IMR-90 (cell line): ENCODE measurements around the gene LRPPRC. TPM values are rescaled to one million over a fixed set of nuclear protein-coding genes. Genes with fewer than 3 reads are reported as not detected.

ENCODE experiments used
- ATAC-seq: fragments of 200-7000 bp; cut with Tn5 transposase; 2 replicates; pipeline ENCODE4 v1.9.1; 2020; ENCODE audit warnings: low read depth, mild to moderate bottlenecking, moderate library complexity
- BruUV-seq: library from RNA; stranded (reverse); fragments of 400-500 nt; replicated peaks from 2 replicates; lab custom pipeline; 2021; lab: Mats Ljungman, UMichigan
- CTCF ChIA-PET: fragments of 300-600 bp; formaldehyde crosslinking; extraction: SDS; loops from one replicate; lab custom pipeline; 2021; ENCODE audit warnings: antibody characterized with exemption; lab: Yijun Ruan, JAX
- POLR2A ChIA-PET: fragments of 300-600 bp; sonication (Branson Sonifier 250); formaldehyde crosslinking; loops from one replicate; lab custom pipeline; 2022; ENCODE audit warnings: antibody characterized with exemption; ENCODE audit not compliant: unreplicated experiment; lab: Charles Lee
- DNase-seq: peaks from one replicate; pipeline ENCODE4 v3.0.0; 2013
- H2AFZ ChIP-seq: replicated peaks from 2 replicates; pipeline ENCODE3; 2013; ENCODE audit warnings: low read length, mild to moderate bottlenecking; ENCODE audit not compliant: poor library complexity
- H2AK5ac ChIP-seq: 2 replicates; pipeline ENCODE4 v1.6.1; 2013; ENCODE audit warnings: low read depth, low read length, inconsistent platforms
- H2AK9ac ChIP-seq: replicated peaks from 2 replicates; pipeline ENCODE3; 2013; ENCODE audit warnings: mild to moderate bottlenecking, low read depth, low read length, moderate library complexity; ENCODE audit not compliant: poor library complexity
- H2BK120ac ChIP-seq: 2 replicates; pipeline ENCODE4 v1.6.1; 2013; ENCODE audit warnings: low read depth, low read length, inconsistent platforms
- H2BK15ac ChIP-seq: 3 replicates; pipeline ENCODE4 v1.6.1; 2013; ENCODE audit warnings: low read depth, low read length, inconsistent platforms
- H2BK20ac ChIP-seq: 2 replicates; pipeline ENCODE4 v1.6.1; 2013; ENCODE audit warnings: low read depth, mild to moderate bottlenecking, inconsistent platforms, low read length, moderate library complexity
- H2BK5ac ChIP-seq: 2 replicates; pipeline ENCODE4 v1.6.1; 2013; ENCODE audit warnings: mild to moderate bottlenecking, low read depth, low read length, inconsistent platforms; ENCODE audit not compliant: poor library complexity, severe bottlenecking
- H3K14ac ChIP-seq: replicated peaks from 2 replicates; pipeline ENCODE4 v1.6.1; 2013; ENCODE audit warnings: low read depth, low read length, inconsistent platforms
- H3K18ac ChIP-seq: 2 replicates; pipeline ENCODE4 v1.6.1; 2013; ENCODE audit warnings: low read depth, low read length, control low read depth
- H3K23ac ChIP-seq: 2 replicates; pipeline ENCODE4 v1.6.1; 2013; ENCODE audit warnings: low read depth, low read length, inconsistent platforms
- H3K27ac ChIP-seq: 2 replicates; pipeline ENCODE4 v1.5.1; 2013; ENCODE audit warnings: mild to moderate bottlenecking, control low read depth, low read length; ENCODE audit not compliant: insufficient read depth
- H3K27me3 ChIP-seq: 2 replicates; pipeline ENCODE4 v1.6.1; 2013; ENCODE audit warnings: low read length; ENCODE audit not compliant: control insufficient read depth, insufficient read depth
- H3K36me3 ChIP-seq: 2 replicates; pipeline ENCODE4 v1.6.1; 2013; ENCODE audit warnings: low read length, mixed read lengths; ENCODE audit not compliant: control insufficient read depth, insufficient read depth
- H3K4ac ChIP-seq: 2 replicates; pipeline ENCODE4 v1.6.1; 2013; ENCODE audit warnings: low read depth, low read length, inconsistent platforms
- H3K4me1 ChIP-seq: 2 replicates; pipeline ENCODE4 v1.6.1; 2013; ENCODE audit warnings: low read length, mixed read lengths; ENCODE audit not compliant: control insufficient read depth, insufficient read depth
- H3K4me2 ChIP-seq: 2 replicates; pipeline ENCODE4 v1.6.1; 2013; ENCODE audit warnings: low read depth, mild to moderate bottlenecking, control low read depth, low read length, moderate library complexity
- H3K4me3 ChIP-seq: 2 replicates; pipeline ENCODE4 v1.5.1; 2013; ENCODE audit warnings: low read depth, mild to moderate bottlenecking, control low read depth, low read length, moderate library complexity; ENCODE audit not compliant: insufficient read depth
- H3K56ac ChIP-seq: 2 replicates; pipeline ENCODE4 v1.6.1; 2013; ENCODE audit warnings: low read length, inconsistent platforms; ENCODE audit not compliant: insufficient read depth; ENCODE audit errors: extremely low read depth
- H3K79me1 ChIP-seq, 2 experiments: 2 replicates each; pipeline ENCODE4 v1.6.1; 2013; ENCODE audit warnings: low read length in 2 of 2, inconsistent platforms in 1 of 2, low read depth in 1 of 2
- H3K9ac ChIP-seq: 2 replicates; pipeline ENCODE4 v1.6.1; 2013; ENCODE audit warnings: low read depth, low read length, control low read depth
- H3K9me1 ChIP-seq: 2 replicates; pipeline ENCODE4 v1.6.1; 2013; ENCODE audit warnings: low read length, inconsistent platforms; ENCODE audit not compliant: insufficient read depth
- H3K9me3 ChIP-seq: 2 replicates; pipeline ENCODE4 v1.6.1; 2013; ENCODE audit warnings: low read length; ENCODE audit not compliant: control insufficient read depth, insufficient read depth
- H4K20me1 ChIP-seq: 2 replicates; pipeline ENCODE4 v1.6.1; 2013; ENCODE audit warnings: low read length, inconsistent platforms; ENCODE audit not compliant: insufficient read depth
- H4K5ac ChIP-seq: 2 replicates; pipeline ENCODE4 v1.6.1; 2013; ENCODE audit warnings: mild to moderate bottlenecking, low read depth, low read length, control low read depth
- H4K8ac ChIP-seq, 2 experiments: 2 replicates each; pipeline ENCODE4 v1.6.1; 2013; ENCODE audit warnings: low read depth in 2 of 2, low read length in 2 of 2, control low read depth in 1 of 2, inconsistent platforms in 1 of 2
- H4K91ac ChIP-seq: 2 replicates; pipeline ENCODE4 v1.6.1; 2013; ENCODE audit warnings: low read depth, low read length, inconsistent platforms; ENCODE audit not compliant: insufficient read depth
- ELK1 ChIP-seq: fragments of 150-350 bp; IDR thresholded peaks from 2 replicates; pipeline ENCODE4 v1.6.1; 2016; ENCODE audit warnings: low read depth, mild to moderate bottlenecking, low read length, moderate library complexity, borderline replicate concordance
- MAFK ChIP-seq: IDR thresholded peaks from 2 replicates; pipeline ENCODE4 v1.6.1; 2012; ENCODE audit warnings: low read depth, low read length, improper control_type of control experiment
- MAZ ChIP-seq: IDR thresholded peaks from 2 replicates; pipeline ENCODE4 v1.6.1; 2012; ENCODE audit warnings: low read depth, mild to moderate bottlenecking, low read length, improper control_type of control experiment, moderate library complexity, borderline replicate concordance
- MXI1 ChIP-seq: IDR thresholded peaks from 2 replicates; pipeline ENCODE4 v1.6.1; 2012; ENCODE audit warnings: low read depth, mild to moderate bottlenecking, low read length, moderate library complexity, borderline replicate concordance
- NFE2L2 ChIP-seq: fragments of 150-350 bp; IDR thresholded peaks from 2 replicates; pipeline ENCODE4 v1.6.1; 2016; ENCODE audit warnings: low read depth, mild to moderate bottlenecking, low read length
- POLR2A ChIP-seq: IDR thresholded peaks from 2 replicates; pipeline ENCODE4 v1.6.1; 2012; ENCODE audit warnings: mild to moderate bottlenecking, low read depth, low read length
- RAD21 ChIP-seq: IDR thresholded peaks from 2 replicates; pipeline ENCODE4 v1.6.1; 2012; ENCODE audit warnings: low read length, improper control_type of control experiment
- RCOR1 ChIP-seq: IDR thresholded peaks from 2 replicates; pipeline ENCODE4 v1.6.1; 2012; ENCODE audit warnings: mild to moderate bottlenecking, low read length, improper control_type of control experiment; ENCODE audit not compliant: insufficient replicate concordance
- RFX5 ChIP-seq: IDR thresholded peaks from 2 replicates; pipeline ENCODE4 v1.8.0; 2012; ENCODE audit warnings: low read depth, mild to moderate bottlenecking, low read length, moderate library complexity
- SMC3 ChIP-seq: fragments of 150-350 bp; IDR thresholded peaks from 2 replicates; pipeline ENCODE4 v1.6.1; 2016; ENCODE audit warnings: low read depth, mild to moderate bottlenecking, antibody characterized with exemption, low read length, moderate library complexity
- dilution Hi-C: fragments of 300-500 bp; cut with HindIII; formaldehyde crosslinking; loops from one replicate; pipeline ENCODE4 v1.14.3; 2018; ENCODE audit warnings: low sequenced_read_pairs; ENCODE audit not compliant: unreplicated experiment
- in situ Hi-C: fragments of 300-500 bp; cut with MboI; formaldehyde crosslinking; loops from 3 replicates; pipeline ENCODE4 v1.14.3; 2019; ENCODE audit warnings: low sequenced_read_pairs, inconsistent platforms, mixed read lengths
- intact Hi-C: fragments of 100-400 bp; cut with micrococcal nuclease; formaldehyde crosslinking; loops from 2 replicates; pipeline ENCODE4 v1.10.0; 2022
- polyA plus RNA-seq, 3 experiments: library from polyadenylated mRNA; depleted of rRNA; stranded (reverse); fragments of >200 nt; gene quantifications; 2 replicates each; pipeline ENCODE4 v1.2.3, GENCODE V29; 2012; ENCODE audit warnings: low replicate concordance in 1 of 3
- total RNA-seq: library from RNA; depleted of rRNA; stranded (reverse); fragments of >200 nt; gene quantifications from 2 replicates; pipeline ENCODE4 v1.2.3, GENCODE V29; 2012
- TF ChIP-seq, protein P1 (sequence below): fragments of 150-350 bp; IDR thresholded peaks from 2 replicates; pipeline ENCODE4 v1.6.1; 2017; ENCODE audit warnings: mild to moderate bottlenecking, antibody characterized with exemption, low read length, low read depth

LRPPRC gene
- total and polyA plus RNA-seq, 2 of the 4 experiments (the other 2 are of a cell fraction): 30.4 to 36.0 TPM

DNA sequence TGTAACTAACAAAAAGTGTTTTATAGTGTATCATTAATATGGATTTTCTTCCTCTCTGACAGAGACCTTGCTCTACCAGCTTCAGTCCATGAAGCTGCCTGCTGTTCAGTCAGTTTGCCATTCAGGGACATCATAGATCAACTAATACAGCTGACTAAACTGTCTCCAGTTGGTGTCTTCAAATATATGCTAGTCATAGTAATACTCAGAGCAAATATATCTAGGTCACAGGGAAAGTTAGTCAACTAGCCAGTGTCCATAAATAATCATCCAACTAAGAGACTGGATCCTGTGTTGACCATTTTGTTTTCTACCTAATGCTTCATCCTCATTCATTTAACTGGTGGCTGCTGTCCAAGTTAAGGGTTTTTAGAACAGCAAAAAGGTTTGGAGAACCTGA, 38.2 kb upstream of the LRPPRC start:
- ChIA-PET POLR2A (no interaction called here), CTCF (interaction anchor here (1.0 kb wide), 1 partner anchor 10 kb away, joined by 5 read pairs; no protein-coding TSS in a partner anchor)
- Histone ChIP-seq H2AK9ac (no peak overlapping the region), H3K18ac (no peak overlapping the region), H3K9me1 (no peaks in the 10 kb centered on the region), H4K8ac (no peak overlapping the region), H2BK120ac (no peak overlapping the region), H3K4me1 (no peaks in the 10 kb centered on the region), H4K91ac (no peak overlapping the region), H3K23ac (no peak overlapping the region), H3K14ac (no peak overlapping the region), H3K36me3 (no peaks in the 10 kb centered on the region), H2AK5ac (no peak overlapping the region), H4K20me1 (no peaks in the 10 kb centered on the region), H3K4me2 (no peak overlapping the region), H3K4me3 (no peak overlapping the region), H3K4ac (no peak overlapping the region), H4K5ac (no peak overlapping the region), H2BK5ac (no peak overlapping the region), H3K56ac (no peak overlapping the region), H3K9ac (no peak overlapping the region), H3K9me3 (no peaks in the 10 kb centered on the region), H2BK20ac (no peak overlapping the region), H3K79me1 (no peaks in the 10 kb centered on the region), H2AFZ (no peak overlapping the region), H3K27me3 (peaks cover 27% of the 10 kb centered on the region), H3K27ac (no peak overlapping the region), H2BK15ac (no peak overlapping the region)
- intact Hi-C loops: no loop called here
- dilution Hi-C loops: no loop called here
- ATAC-seq (no peak), DNase-seq (no peak)
- no TSS peak for BruUV-seq
- in situ Hi-C loops: loop anchor here (10.0 kb wide), 1 partner anchor 441 kb away; no protein-coding TSS in a partner anchor
- no peak for TF ChIP-seq MXI1
- TF ChIP-seq MAFK: no peak
- no peak for TF ChIP-seq NFE2L2
- no peak for TF ChIP-seq RFX5
- no peak for TF ChIP-seq RAD21
- no peak for TF ChIP-seq MAZ
- TF ChIP-seq, protein P1, sequence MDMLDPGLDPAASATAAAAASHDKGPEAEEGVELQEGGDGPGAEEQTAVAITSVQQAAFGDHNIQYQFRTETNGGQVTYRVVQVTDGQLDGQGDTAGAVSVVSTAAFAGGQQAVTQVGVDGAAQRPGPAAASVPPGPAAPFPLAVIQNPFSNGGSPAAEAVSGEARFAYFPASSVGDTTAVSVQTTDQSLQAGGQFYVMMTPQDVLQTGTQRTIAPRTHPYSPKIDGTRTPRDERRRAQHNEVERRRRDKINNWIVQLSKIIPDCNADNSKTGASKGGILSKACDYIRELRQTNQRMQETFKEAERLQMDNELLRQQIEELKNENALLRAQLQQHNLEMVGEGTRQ: no peak
- no peak for TF ChIP-seq POLR2A
- no peak for TF ChIP-seq ELK1
- no peak for TF ChIP-seq SMC3
- TF ChIP-seq RCOR1: no peak
